ENCODE measurements around the gene UBE2Q1. TPM values are rescaled to one million over a fixed set of nuclear protein-coding genes. Genes with fewer than 3 reads are reported as not detected.

Gene UBE2Q1
- total RNA-seq, 4 donors from 2014 or later, result 21.8 to 159 (median 30.6) TPM

- Histone ChIP-seq H3K36me3 (peaks cover 0 to 98% (median 6%) of the 10 kb centered on the region in 3 donors), H3K27ac (no peak overlapping the region), H3K27me3 (no peaks in the 10 kb centered on the region), H3K4me3 (no peak overlapping the region), H3K9me3 (no peaks in the 10 kb centered on the region), H3K4me1 (no peaks in the 10 kb centered on the region)
- TF ChIP-seq POLR2A (IDR thresholded peaks at IDR 0.05) (no peak), CTCF (IDR thresholded peaks at IDR 0.05) (peak in 1 of 6 experiments; percentile 13)
- no peak for DNase-seq
These were observed 26.0 kb upstream of the UBE2Q1 start for GRCh38 chr1:154584267-154584994.

- no peaks in the 10 kb centered on the region for H3K4me1 ChIP-seq
- TF ChIP-seq POLR2A (IDR thresholded peaks at IDR 0.05) (no peak), CTCF (IDR thresholded peaks at IDR 0.05) (no peak)
- H3K9me3 ChIP-seq, result no peaks in the 10 kb centered on the region
- H3K36me3 ChIP-seq, result peaks cover 0 to 98% (median 6%) of the 10 kb centered on the region in 3 donors
- H3K27me3 ChIP-seq, result no peaks in the 10 kb centered on the region
- no peak overlapping the region for H3K27ac ChIP-seq
- DNase-seq, result no peak
- H3K4me3 ChIP-seq, result no peak overlapping the region
These were observed 25.3 kb upstream of the UBE2Q1 start for GRCh38 chr1:154583773-154584172.

- Histone ChIP-seq H3K4me3 (no peak overlapping the region), H3K27ac (no peak overlapping the region), H3K9me3 (no peaks in the 10 kb centered on the region), H3K36me3 (peaks cover 0 to 97% (median 4%) of the 10 kb centered on the region in 3 donors), H3K27me3 (no peaks in the 10 kb centered on the region), H3K4me1 (no peaks in the 10 kb centered on the region)
- no peak for TF ChIP-seq CTCF (IDR thresholded peaks at IDR 0.05)
- TF ChIP-seq POLR2A (IDR thresholded peaks at IDR 0.05), result no peak
- DNase-seq, result no peak
These were observed 24.4 kb upstream of the UBE2Q1 start for GRCh38 chr1:154582885-154583284.

- Histone ChIP-seq H3K36me3 (peaks cover 0 to 86% (median 3%) of the 10 kb centered on the region in 3 donors), H3K4me1 (peaks cover 0 to 3% (median 0%) of the 10 kb centered on the region in 4 donors), H3K4me3 (no peak overlapping the region), H3K27me3 (no peaks in the 10 kb centered on the region), H3K9me3 (no peaks in the 10 kb centered on the region), H3K27ac (no peak overlapping the region)
- TF ChIP-seq CTCF (IDR thresholded peaks at IDR 0.05), result no peak
- no peak for TF ChIP-seq POLR2A (IDR thresholded peaks at IDR 0.05)
- no peak for DNase-seq
These were observed 23.3 kb upstream of the UBE2Q1 start for GRCh38 chr1:154581766-154582165.

GRCh38 chr1:154579374-154579773 is 20.9 kb upstream of the UBE2Q1 start:
- Histone ChIP-seq H3K4me3 (no peak overlapping the region), H3K4me1 (peaks cover 0 to 3% (median 0%) of the 10 kb centered on the region in 4 donors), H3K27me3 (no peaks in the 10 kb centered on the region), H3K9me3 (no peaks in the 10 kb centered on the region), H3K27ac (no peak overlapping the region), H3K36me3 (peaks cover 0 to 62% (median 3%) of the 10 kb centered on the region in 3 donors)
- no peak for DNase-seq
- no peak for TF ChIP-seq POLR2A (IDR thresholded peaks at IDR 0.05)

- TF ChIP-seq CTCF (IDR thresholded peaks at IDR 0.05), result no peak
- TF ChIP-seq POLR2A (IDR thresholded peaks at IDR 0.05), result no peak
- peak overlapping the region in 1 of 4 donors; percentile 13 for H3K27ac ChIP-seq
- no peaks in the 10 kb centered on the region for H3K27me3 ChIP-seq
These were observed 19.6 kb upstream of the UBE2Q1 start for GRCh38 chr1:154578058-154578418.

More at GRCh38 chr1:154578058-154578418, 19.6 kb upstream of the UBE2Q1 start:
- Histone ChIP-seq H3K9me3 (no peaks in the 10 kb centered on the region), H3K36me3 (peaks cover 0 to 48% (median 2%) of the 10 kb centered on the region in 3 donors), H3K4me3 (no peak overlapping the region), H3K4me1 (peaks cover 0 to 3% (median 0%) of the 10 kb centered on the region in 4 donors)
- no peak for DNase-seq
